Measurements from ENCODE around the gene SMC4. TPM values are rescaled to one million over a fixed set of nuclear protein-coding genes. Genes with fewer than 3 reads are reported as not detected.

Gene SMC4
- total and polyA plus RNA-seq, 2 experiments from 2014 or later: 49.6 to 55.4 TPM

DNA sequence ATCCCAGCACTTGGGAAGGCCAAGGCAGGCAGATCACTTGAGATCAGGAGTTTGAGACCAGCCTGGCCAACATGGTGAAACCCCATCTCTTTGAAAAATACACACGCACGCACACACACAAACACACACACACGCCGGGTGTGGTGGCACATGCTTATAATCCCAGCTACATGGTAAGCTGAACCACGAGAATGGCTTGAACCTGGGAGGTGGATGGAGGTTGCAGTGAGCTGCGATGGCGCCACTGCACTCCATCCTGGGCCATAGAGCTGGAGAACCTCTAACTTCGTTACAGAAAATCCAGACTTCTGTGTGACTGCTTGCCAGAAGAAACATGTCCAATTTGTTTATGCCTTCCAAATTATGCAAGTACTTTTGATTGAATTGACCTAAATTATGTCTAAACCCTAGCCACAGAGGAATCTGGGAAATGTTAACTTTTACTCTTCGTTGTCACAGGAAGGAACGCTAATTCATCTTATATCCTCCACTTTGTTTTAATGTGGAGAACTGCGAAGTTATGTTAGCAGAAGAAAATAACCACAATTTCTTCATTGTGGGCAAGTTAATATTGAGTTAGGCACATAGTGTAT lies 28.5 kb downstream of the SMC4 start:
- WGBS (ENCODE audit: low lambda C conversion rate, missing lambda C conversion rate): 97% methylated on average over 11 of the region's 11 CpGs
- DNase-seq (ENCODE audit: low spot score): no peak
- Histone ChIP-seq H3K4me2 (no peak overlapping the region), H3K36me3 (replicated peaks; ENCODE audit: insufficient read depth, low read depth) (no peaks in the 10 kb centered on the region), H3K27ac (no peak overlapping the region), H3K9me2 (replicated peaks; ENCODE audit: insufficient read depth) (no peaks in the 10 kb centered on the region), H3K79me2 (no peaks in the 10 kb centered on the region), H3K9me3 (ENCODE audit: low read depth) (no peaks in the 10 kb centered on the region), H4K20me1 (ENCODE audit: insufficient read depth, poor library complexity, severe bottlenecking) (no peaks in the 10 kb centered on the region), H2AFZ (no peak overlapping the region), H3K27me3 (no peaks in the 10 kb centered on the region), H3K4me3 (no peak overlapping the region), H3K4me1 (ENCODE audit: insufficient read depth) (no peaks in the 10 kb centered on the region)
- TF ChIP-seq EZH2phosphoT487 (IDR thresholded peaks at IDR 0.05; ENCODE audit: low read depth, severe bottlenecking, unreplicated experiment) (no peak), EZH2 (IDR thresholded peaks at IDR 0.05; ENCODE audit: borderline replicate concordance) (no peak)
- TF ChIP-seq, protein P1, sequence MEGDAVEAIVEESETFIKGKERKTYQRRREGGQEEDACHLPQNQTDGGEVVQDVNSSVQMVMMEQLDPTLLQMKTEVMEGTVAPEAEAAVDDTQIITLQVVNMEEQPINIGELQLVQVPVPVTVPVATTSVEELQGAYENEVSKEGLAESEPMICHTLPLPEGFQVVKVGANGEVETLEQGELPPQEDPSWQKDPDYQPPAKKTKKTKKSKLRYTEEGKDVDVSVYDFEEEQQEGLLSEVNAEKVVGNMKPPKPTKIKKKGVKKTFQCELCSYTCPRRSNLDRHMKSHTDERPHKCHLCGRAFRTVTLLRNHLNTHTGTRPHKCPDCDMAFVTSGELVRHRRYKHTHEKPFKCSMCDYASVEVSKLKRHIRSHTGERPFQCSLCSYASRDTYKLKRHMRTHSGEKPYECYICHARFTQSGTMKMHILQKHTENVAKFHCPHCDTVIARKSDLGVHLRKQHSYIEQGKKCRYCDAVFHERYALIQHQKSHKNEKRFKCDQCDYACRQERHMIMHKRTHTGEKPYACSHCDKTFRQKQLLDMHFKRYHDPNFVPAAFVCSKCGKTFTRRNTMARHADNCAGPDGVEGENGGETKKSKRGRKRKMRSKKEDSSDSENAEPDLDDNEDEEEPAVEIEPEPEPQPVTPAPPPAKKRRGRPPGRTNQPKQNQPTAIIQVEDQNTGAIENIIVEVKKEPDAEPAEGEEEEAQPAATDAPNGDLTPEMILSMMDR (IDR thresholded peaks at IDR 0.05; ENCODE audit: poor library complexity): no peak

DNA sequence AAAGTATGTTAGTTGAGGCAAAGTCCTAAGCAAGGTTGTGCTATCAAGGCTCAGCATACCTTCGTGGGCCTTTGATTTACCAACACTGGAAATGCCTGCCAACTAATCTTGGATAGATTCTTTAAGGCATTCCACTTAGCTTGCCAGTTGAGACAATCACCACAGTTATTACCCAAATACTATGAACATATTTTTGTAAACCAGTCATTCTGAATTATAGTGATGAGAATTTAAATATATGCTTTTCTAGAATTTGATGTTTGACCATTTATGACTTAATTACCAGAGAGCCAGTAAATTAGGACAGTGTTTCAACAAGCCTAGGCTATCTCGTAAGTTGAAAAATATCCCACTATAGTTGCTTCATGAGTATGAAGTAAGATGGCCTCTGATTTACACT lies 34.6 kb downstream of the SMC4 start:
- Histone ChIP-seq H3K4me3 (no peak overlapping the region), H2AFZ (no peak overlapping the region), H3K36me3 (replicated peaks; ENCODE audit: insufficient read depth, low read depth) (no peaks in the 10 kb centered on the region), H3K79me2 (peaks cover 10% of the 10 kb centered on the region), H3K27ac (no peak overlapping the region), H3K4me1 (ENCODE audit: insufficient read depth) (no peaks in the 10 kb centered on the region), H3K9me3 (ENCODE audit: low read depth) (no peaks in the 10 kb centered on the region), H3K9me2 (replicated peaks; ENCODE audit: insufficient read depth) (no peaks in the 10 kb centered on the region), H3K4me2 (no peak overlapping the region), H4K20me1 (ENCODE audit: insufficient read depth, poor library complexity, severe bottlenecking) (no peaks in the 10 kb centered on the region), H3K27me3 (no peaks in the 10 kb centered on the region)
- TF ChIP-seq, protein P1 (IDR thresholded peaks at IDR 0.05; ENCODE audit: poor library complexity): no peak
- TF ChIP-seq EZH2 (IDR thresholded peaks at IDR 0.05; ENCODE audit: borderline replicate concordance) (no peak), EZH2phosphoT487 (IDR thresholded peaks at IDR 0.05; ENCODE audit: low read depth, severe bottlenecking, unreplicated experiment) (no peak)
- DNase-seq (ENCODE audit: low spot score): no peak
- WGBS (ENCODE audit: low lambda C conversion rate, missing lambda C conversion rate): 90% methylated on average over 2 of the region's 2 CpGs

GRCh38 chr3:160435095-160435494 lies 35.6 kb downstream of the SMC4 start:
- Histone ChIP-seq H3K79me2 (peaks cover 17% of the 10 kb centered on the region), H3K4me2 (no peak overlapping the region), H4K20me1 (ENCODE audit: insufficient read depth, poor library complexity, severe bottlenecking) (no peaks in the 10 kb centered on the region), H3K9me3 (ENCODE audit: low read depth) (no peaks in the 10 kb centered on the region), H3K36me3 (replicated peaks; ENCODE audit: insufficient read depth, low read depth) (no peaks in the 10 kb centered on the region), H3K9me2 (replicated peaks; ENCODE audit: insufficient read depth) (no peaks in the 10 kb centered on the region), H2AFZ (no peak overlapping the region), H3K27ac (no peak overlapping the region), H3K4me3 (no peak overlapping the region), H3K27me3 (no peaks in the 10 kb centered on the region), H3K4me1 (ENCODE audit: insufficient read depth) (no peaks in the 10 kb centered on the region)
- 97% methylated on average over 2 of the region's 2 CpGs for WGBS (ENCODE audit: low lambda C conversion rate, missing lambda C conversion rate)
- TF ChIP-seq EZH2phosphoT487 (IDR thresholded peaks at IDR 0.05; ENCODE audit: low read depth, severe bottlenecking, unreplicated experiment) (no peak), EZH2 (IDR thresholded peaks at IDR 0.05; ENCODE audit: borderline replicate concordance) (no peak)
- TF ChIP-seq, protein P1 (IDR thresholded peaks at IDR 0.05; ENCODE audit: poor library complexity): no peak
- no peak for DNase-seq (ENCODE audit: low spot score)

All from hepatocyte (in vitro differentiated cells).